ENCODE data around the gene KPNA6.

Gene KPNA6

DNA sequence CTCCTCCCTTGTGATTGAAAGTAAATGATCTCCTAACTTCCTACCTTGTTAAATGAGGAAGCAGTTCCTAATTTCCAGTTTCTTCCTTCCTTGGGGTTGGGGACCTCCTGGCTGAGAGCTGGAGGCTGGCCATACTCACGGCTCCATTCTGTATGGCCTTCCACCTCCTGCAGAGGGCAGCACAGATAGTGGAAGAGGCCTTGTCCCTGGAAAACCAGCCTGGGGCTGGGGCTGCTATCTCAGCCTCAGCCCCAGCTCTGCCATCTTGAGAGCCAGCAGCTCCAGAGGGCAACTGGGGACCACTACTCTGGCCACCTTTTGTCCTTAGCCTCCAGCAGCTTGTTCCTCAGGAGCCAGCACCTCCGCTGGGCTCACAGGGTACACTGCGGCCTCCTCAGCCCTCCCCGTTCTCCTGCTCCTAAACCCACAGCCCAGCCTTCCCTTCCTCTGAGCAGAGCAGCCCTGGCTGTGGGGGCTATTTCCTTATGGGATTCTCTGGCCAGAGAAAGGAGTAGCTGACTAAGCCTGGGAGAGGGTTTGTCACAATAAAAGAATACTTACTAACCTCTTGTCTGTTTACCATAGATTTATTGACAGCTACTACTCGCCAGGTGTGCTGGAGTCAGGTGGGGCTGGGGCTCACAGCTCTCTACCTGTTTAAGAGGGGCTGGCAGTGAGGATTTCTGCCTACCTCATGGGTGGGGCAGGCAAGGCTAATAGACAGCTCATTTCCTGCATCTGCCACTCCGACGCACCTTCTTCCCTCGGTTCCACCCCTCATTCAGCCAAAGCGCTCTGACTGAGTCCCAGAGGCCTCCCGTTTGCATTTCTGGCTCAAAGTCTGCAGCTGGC is 108.0 kb downstream of the KPNA6 start:
- TF ChIP-seq CTCF (IDR thresholded peaks at IDR 0.05; ENCODE audit: low read depth, low read length) = peak; percentile 90
- no peak overlapping the region for H3K4me3 ChIP-seq (ENCODE audit: low read depth, low read length)

- H3K4me3 ChIP-seq (ENCODE audit: low read depth, low read length) = no peak overlapping the region
- TF ChIP-seq CTCF (IDR thresholded peaks at IDR 0.05; ENCODE audit: low read depth, low read length) = no peak
Observed at GRCh38 chr1:32216566-32216965, 108.7 kb downstream of the KPNA6 start.

GRCh38 chr1:32219022-32219421 is 111.2 kb downstream of the KPNA6 start:
- no peak overlapping the region for H3K4me3 ChIP-seq (ENCODE audit: low read depth, low read length)
- no peak for TF ChIP-seq CTCF (IDR thresholded peaks at IDR 0.05; ENCODE audit: low read depth, low read length)

- TF ChIP-seq CTCF (IDR thresholded peaks at IDR 0.05; ENCODE audit: low read depth, low read length) = no peak
- H3K4me3 ChIP-seq (ENCODE audit: low read depth, low read length) = peak overlapping the region; percentile 83
Observed at GRCh38 chr1:32220746-32221580, 113.1 kb downstream of the KPNA6 start.

GRCh38 chr1:32221581-32221979 is 113.7 kb downstream of the KPNA6 start:
- no peak for TF ChIP-seq CTCF (IDR thresholded peaks at IDR 0.05; ENCODE audit: low read depth, low read length)
- peak overlapping the region; percentile 83 for H3K4me3 ChIP-seq (ENCODE audit: low read depth, low read length)

- H3K4me3 ChIP-seq (ENCODE audit: low read depth, low read length) = peak within 1 kb of the TSS; percentile 83
- TF ChIP-seq CTCF (IDR thresholded peaks at IDR 0.05; ENCODE audit: low read depth, low read length) = no peak
Observed at GRCh38 chr1:32221980-32222755, 114.3 kb downstream of the KPNA6 start, which contains the start of the genes EIF3I and TMEM234. TSS of gene EIF3I (plus strand) at chr1:32222407. CDS start at chr1:32222442, 35 bp downstream. TSS of gene TMEM234 (minus strand) at chr1:32222353. CDS start at chr1:32222322, 31 bp downstream.

Data from WI38 (cell line).